GM12878 (cell line): ENCODE data around the gene STRA8.

Experiments used
- MXI1 ChIP-seq: fragments of 150-350 bp; IDR thresholded peaks from 2 replicates; pipeline ENCODE4 v1.6.1; 2011; ENCODE audit warnings: low read depth, mild to moderate bottlenecking, inconsistent platforms, low read length, improper control_type of control experiment
- TF ChIP-seq, protein P1 (sequence below), 3 experiments: IDR thresholded peaks in 2 of 3; conservative IDR thresholded peaks in 1 of 3; 2 replicates each; pipeline ENCODE4 v1.5.1; 2011; ENCODE audit warnings: low read depth in 3 of 3, low read length in 3 of 3, mild to moderate bottlenecking in 3 of 3, control low read depth in 2 of 3, moderate library complexity in 2 of 3, inconsistent platforms in 1 of 3, mixed read lengths in 1 of 3; ENCODE audit not compliant: control insufficient read depth in 2 of 3, insufficient read depth in 1 of 3; ENCODE audit errors: extremely low read depth in 1 of 3

DNA sequence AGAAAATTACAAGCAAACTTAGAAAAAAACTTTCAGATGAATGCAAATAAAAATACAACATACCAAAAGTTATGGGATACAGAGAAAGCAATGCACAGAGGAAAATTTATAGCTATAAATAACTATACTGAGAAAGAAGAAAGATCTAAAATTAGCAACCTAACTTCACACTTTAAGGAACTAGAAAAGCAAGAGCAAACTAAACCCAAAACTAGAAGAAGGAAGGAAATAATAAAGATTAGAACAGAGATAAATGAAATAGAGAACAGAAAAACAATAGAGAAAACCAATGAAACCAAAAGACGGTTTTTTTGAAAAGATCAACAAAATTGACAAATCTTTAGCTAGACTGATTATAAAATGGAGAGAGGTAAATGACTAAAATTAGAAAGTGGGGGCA lies 9.6 kb upstream of the STRA8 start:
- TF ChIP-seq, protein P1, sequence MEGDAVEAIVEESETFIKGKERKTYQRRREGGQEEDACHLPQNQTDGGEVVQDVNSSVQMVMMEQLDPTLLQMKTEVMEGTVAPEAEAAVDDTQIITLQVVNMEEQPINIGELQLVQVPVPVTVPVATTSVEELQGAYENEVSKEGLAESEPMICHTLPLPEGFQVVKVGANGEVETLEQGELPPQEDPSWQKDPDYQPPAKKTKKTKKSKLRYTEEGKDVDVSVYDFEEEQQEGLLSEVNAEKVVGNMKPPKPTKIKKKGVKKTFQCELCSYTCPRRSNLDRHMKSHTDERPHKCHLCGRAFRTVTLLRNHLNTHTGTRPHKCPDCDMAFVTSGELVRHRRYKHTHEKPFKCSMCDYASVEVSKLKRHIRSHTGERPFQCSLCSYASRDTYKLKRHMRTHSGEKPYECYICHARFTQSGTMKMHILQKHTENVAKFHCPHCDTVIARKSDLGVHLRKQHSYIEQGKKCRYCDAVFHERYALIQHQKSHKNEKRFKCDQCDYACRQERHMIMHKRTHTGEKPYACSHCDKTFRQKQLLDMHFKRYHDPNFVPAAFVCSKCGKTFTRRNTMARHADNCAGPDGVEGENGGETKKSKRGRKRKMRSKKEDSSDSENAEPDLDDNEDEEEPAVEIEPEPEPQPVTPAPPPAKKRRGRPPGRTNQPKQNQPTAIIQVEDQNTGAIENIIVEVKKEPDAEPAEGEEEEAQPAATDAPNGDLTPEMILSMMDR (IDR thresholded peaks at IDR 0.05 in 2 of 3, conservative IDR thresholded peaks at IDR 0.05 in 1 of 3; ENCODE audit: control insufficient read depth in 2 of 3, extremely low read depth in 1 of 3, insufficient read depth in 1 of 3, low read depth in 3 of 3, low read length in 3 of 3) = no peak
- no peak for TF ChIP-seq MXI1
